Measurements from ENCODE around the gene TSPAN18.

DNA sequence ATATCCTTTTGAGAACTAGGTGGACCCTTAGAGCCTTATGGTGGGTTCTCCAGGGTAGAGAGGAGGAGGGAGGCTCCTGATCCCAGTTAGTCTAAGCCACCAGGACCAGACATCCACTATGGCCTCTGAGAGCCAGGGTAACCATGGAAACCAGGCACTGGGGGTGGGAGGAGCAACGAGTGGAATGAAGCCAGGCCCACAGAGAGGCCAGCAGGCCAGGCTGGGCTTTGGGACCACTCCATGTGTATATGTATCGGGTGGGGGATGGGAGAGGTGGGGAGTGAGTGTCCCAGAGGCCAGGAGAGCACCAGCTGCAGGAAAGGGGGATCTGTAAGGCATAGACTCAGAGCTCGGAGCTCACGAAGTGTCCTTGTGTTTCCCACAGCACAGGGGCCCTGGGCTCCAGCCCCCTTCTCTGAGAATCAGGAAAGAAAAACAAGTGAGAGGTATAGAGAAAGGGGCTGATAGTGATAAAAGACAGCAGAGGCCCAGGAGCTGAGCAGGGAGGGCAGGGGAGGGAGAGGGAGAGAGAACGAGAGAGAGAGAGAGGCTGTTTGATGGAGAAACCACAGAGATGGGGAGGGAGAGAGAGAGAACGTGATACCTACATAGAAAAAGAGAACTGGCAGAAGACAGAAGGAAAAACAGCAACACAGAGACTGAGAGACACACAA, 15.5 kb upstream of the TSPAN18 start:
- no peak for TF ChIP-seq CTCF (IDR thresholded peaks at IDR 0.05)
- TF ChIP-seq POLR2A (IDR thresholded peaks at IDR 0.05), result no peak
